ENCODE measurements around the gene TCN1.
"Not testable (repeated sequence)": the region's sequence is repeated elsewhere in the genome, so short reads cannot be mapped to it uniquely, and the experiment has no call there.

TCN1 gene

GRCh38 chr11:59866397-59866796 lies at the start of gene TCN1:
TSS of gene TCN1 (minus strand) at chr11:59866487. CDS start at chr11:59866470, 17 bp downstream.
- H3K27ac Mint-ChIP-seq, result no peak within 1 kb of the TSS
- H3K4me3 Mint-ChIP-seq, result no peak within 1 kb of the TSS
- peaks cover 7% of the 10 kb centered on the region for H3K9me3 Mint-ChIP-seq
- no peaks in the 10 kb centered on the region for H3K36me3 Mint-ChIP-seq (ENCODE audit: low read depth)
- H3K27me3 Mint-ChIP-seq (ENCODE audit: low read depth), result no peaks in the 10 kb centered on the region
- H3K4me1 Mint-ChIP-seq, result no peaks in the 10 kb centered on the region
- TF ChIP-seq CTCF (IDR thresholded peaks at IDR 0.05; ENCODE audit: unreplicated experiment in 3 of 3), result no peak

DNA sequence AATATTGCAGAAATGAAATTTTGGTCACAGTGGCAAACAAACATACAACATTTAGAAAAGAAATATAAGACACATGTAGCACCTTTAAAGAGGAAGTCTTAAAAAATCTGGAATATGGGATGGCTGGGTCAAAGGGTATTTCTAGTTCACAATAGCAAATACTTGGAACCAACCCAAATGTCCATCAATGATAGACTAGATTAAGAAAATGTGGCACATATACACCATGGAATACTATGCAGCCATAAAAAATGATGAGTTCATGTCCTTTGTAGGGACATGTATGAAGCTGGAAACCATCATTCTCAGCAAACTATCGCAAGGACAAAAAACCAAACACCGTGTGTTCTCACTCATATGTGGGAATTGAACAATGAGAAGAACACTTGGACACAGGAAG lies 37.3 kb upstream of the TCN1 start:
- not testable (repeated sequence) for H3K4me1 Mint-ChIP-seq; H3K36me3 Mint-ChIP-seq (ENCODE audit: low read depth); H3K9me3 Mint-ChIP-seq; H3K27me3 Mint-ChIP-seq (ENCODE audit: low read depth); H3K4me3 Mint-ChIP-seq; H3K27ac Mint-ChIP-seq

DNA sequence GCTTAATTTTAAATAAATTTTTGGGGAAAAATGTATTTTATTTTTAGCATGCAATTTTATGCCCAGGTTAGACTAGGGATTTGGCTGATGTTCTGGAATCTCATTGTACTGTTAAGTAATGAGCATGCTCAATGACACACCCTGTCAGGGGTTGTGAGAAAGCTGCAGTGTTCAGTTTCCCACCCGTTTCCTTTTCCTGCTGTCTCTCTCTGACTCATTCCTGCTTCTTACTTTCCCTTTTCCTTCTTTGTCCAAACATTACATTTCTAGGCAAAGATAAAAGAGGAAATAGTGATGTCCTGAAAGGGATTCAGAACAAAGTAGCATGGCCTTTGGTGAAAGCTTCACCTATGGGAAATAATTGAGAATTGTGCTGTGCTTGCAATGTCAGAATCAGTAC lies 35.0 kb upstream of the TCN1 start:
- no peak for TF ChIP-seq CTCF (IDR thresholded peaks at IDR 0.05; ENCODE audit: unreplicated experiment in 3 of 3)
- H3K4me1 Mint-ChIP-seq, result no peaks in the 10 kb centered on the region
- H3K27me3 Mint-ChIP-seq (ENCODE audit: low read depth), result no peaks in the 10 kb centered on the region
- peaks cover 5% of the 10 kb centered on the region for H3K9me3 Mint-ChIP-seq
- H3K27ac Mint-ChIP-seq, result peak overlapping the region in 2 of 3 experiments; percentile 42 to 64
- H3K36me3 Mint-ChIP-seq (ENCODE audit: low read depth), result no peaks in the 10 kb centered on the region
- no peak overlapping the region for H3K4me3 Mint-ChIP-seq

GRCh38 chr11:59900366-59901126 lies 34.3 kb upstream of the TCN1 start:
- TF ChIP-seq CTCF (IDR thresholded peaks at IDR 0.05; ENCODE audit: unreplicated experiment in 3 of 3), result no peak
- Mint-ChIP-seq H3K27me3 (ENCODE audit: low read depth) (no peaks in the 10 kb centered on the region), H3K27ac (no peak overlapping the region), H3K4me1 (no peaks in the 10 kb centered on the region), H3K36me3 (ENCODE audit: low read depth) (no peaks in the 10 kb centered on the region), H3K4me3 (no peak overlapping the region), H3K9me3 (peaks cover 2% of the 10 kb centered on the region)

- peaks cover 2% of the 10 kb centered on the region for H3K9me3 Mint-ChIP-seq
- no peak for TF ChIP-seq CTCF (IDR thresholded peaks at IDR 0.05; ENCODE audit: unreplicated experiment in 3 of 3)
- no peaks in the 10 kb centered on the region for H3K36me3 Mint-ChIP-seq (ENCODE audit: low read depth)
- no peaks in the 10 kb centered on the region for H3K27me3 Mint-ChIP-seq (ENCODE audit: low read depth)
- H3K4me1 Mint-ChIP-seq, result no peaks in the 10 kb centered on the region
- no peak overlapping the region for H3K27ac Mint-ChIP-seq
- no peak overlapping the region for H3K4me3 Mint-ChIP-seq
Observed at GRCh38 chr11:59899532-59899931, 33.2 kb upstream of the TCN1 start.

- no peak for TF ChIP-seq CTCF (IDR thresholded peaks at IDR 0.05; ENCODE audit: unreplicated experiment in 3 of 3)
- H3K36me3 Mint-ChIP-seq (ENCODE audit: low read depth), result no peaks in the 10 kb centered on the region
- no peaks in the 10 kb centered on the region for H3K27me3 Mint-ChIP-seq (ENCODE audit: low read depth)
- H3K4me3 Mint-ChIP-seq, result no peak overlapping the region
- no peaks in the 10 kb centered on the region for H3K4me1 Mint-ChIP-seq
- no peak overlapping the region for H3K27ac Mint-ChIP-seq
- peaks cover 2% of the 10 kb centered on the region for H3K9me3 Mint-ChIP-seq
Observed at GRCh38 chr11:59898650-59899049, 32.4 kb upstream of the TCN1 start.
